Choroid plexus epithelial cell (primary cell): Measurements from ENCODE around the gene P2RX2.

Experiments
- DNase-seq: peaks from one replicate; pipeline ENCODE4 v3.0.0-alpha.2; 2010; ENCODE audit warnings: low read depth
- H3K4me3 ChIP-seq: 2 replicates; pipeline ENCODE4 v1.5.1; 2011; ENCODE audit warnings: low read depth, mild to moderate bottlenecking, control low read depth, low read length, moderate library complexity
- TF ChIP-seq, protein P1 (sequence below): conservative IDR thresholded peaks from 2 replicates; pipeline ENCODE4 v1.5.1; 2011; ENCODE audit warnings: low read depth, mild to moderate bottlenecking, control low read depth, inconsistent platforms, low read length, moderate library complexity

P2RX2 gene

GRCh38 chr12:132602572-132603239 is 15.9 kb upstream of the P2RX2 start:
- H3K4me3 ChIP-seq: no peak overlapping the region
- TF ChIP-seq, protein P1, sequence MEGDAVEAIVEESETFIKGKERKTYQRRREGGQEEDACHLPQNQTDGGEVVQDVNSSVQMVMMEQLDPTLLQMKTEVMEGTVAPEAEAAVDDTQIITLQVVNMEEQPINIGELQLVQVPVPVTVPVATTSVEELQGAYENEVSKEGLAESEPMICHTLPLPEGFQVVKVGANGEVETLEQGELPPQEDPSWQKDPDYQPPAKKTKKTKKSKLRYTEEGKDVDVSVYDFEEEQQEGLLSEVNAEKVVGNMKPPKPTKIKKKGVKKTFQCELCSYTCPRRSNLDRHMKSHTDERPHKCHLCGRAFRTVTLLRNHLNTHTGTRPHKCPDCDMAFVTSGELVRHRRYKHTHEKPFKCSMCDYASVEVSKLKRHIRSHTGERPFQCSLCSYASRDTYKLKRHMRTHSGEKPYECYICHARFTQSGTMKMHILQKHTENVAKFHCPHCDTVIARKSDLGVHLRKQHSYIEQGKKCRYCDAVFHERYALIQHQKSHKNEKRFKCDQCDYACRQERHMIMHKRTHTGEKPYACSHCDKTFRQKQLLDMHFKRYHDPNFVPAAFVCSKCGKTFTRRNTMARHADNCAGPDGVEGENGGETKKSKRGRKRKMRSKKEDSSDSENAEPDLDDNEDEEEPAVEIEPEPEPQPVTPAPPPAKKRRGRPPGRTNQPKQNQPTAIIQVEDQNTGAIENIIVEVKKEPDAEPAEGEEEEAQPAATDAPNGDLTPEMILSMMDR: no peak
- DNase-seq: peak; percentile 26

GRCh38 chr12:132603240-132604150 is 15.1 kb upstream of the P2RX2 start:
- no peak for DNase-seq
- TF ChIP-seq, protein P1: no peak
- no peak overlapping the region for H3K4me3 ChIP-seq

DNA sequence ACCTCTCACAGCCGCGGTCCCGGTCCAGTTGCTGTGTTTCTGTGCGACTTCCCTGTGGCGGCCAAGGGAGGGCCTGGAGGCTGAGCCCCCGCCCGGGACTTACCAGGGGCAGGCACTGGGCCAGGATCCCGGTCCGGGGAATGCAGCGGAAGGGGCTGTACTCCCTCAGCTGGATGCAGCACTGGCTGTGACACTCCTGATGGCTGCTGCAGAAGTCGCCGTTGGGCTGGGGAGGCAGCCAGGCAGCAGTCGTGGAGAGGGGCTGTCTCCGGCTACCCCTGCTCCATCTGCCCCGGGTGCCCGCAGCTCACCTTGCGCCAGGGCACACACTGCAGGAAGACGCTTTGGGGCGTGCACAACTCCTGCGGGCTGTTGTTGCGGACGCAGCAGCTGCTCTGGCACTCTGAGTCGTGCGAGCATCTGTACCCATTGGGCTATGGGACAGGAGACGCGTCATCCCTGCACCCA is 14.4 kb upstream of the P2RX2 start:
- no peak for DNase-seq
- TF ChIP-seq, protein P1: no peak
- H3K4me3 ChIP-seq: no peak overlapping the region

- no peak overlapping the region for H3K4me3 ChIP-seq
- DNase-seq: no peak
- TF ChIP-seq, protein P1: no peak
Observed at GRCh38 chr12:132604668-132605441, 13.7 kb upstream of the P2RX2 start.

GRCh38 chr12:132605892-132606291 is 12.7 kb upstream of the P2RX2 start:
- no peak for DNase-seq
- no peak overlapping the region for H3K4me3 ChIP-seq
- TF ChIP-seq, protein P1: no peak

- TF ChIP-seq, protein P1: no peak
- H3K4me3 ChIP-seq: no peak overlapping the region
- DNase-seq: no peak
Observed at GRCh38 chr12:132606466-132606865, 12.1 kb upstream of the P2RX2 start.
